Activated T-helper 17 cell treated with anti-CD3 and anti-CD28 coated beads, Interleukin-2, amount 50 U/mL, for 72 hours (primary cell): ENCODE results near the gene APMAP. TPM values are rescaled to one million over a fixed set of nuclear protein-coding genes. Genes with fewer than 3 reads are reported as not detected.

ENCODE experiments used
- ATAC-seq: fragments of 150-1000 bp; cut with Tn5 transposase; replicated peaks from 2 replicates; pipeline ENCODE4 v1.10.0; 2021; ENCODE audit warnings: mild to moderate bottlenecking, moderate library complexity
- H3K27ac Mint-ChIP-seq: one replicate; pipeline ENCODE4 v1.8.0; 2022; ENCODE audit warnings: mixed read lengths
- H3K27me3 Mint-ChIP-seq: one replicate; pipeline ENCODE4 v1.8.0; 2022; ENCODE audit warnings: mixed read lengths
- H3K36me3 Mint-ChIP-seq: one replicate; pipeline ENCODE4 v1.8.0; 2022; ENCODE audit warnings: low read depth, mild to moderate bottlenecking, mixed read lengths
- H3K4me1 Mint-ChIP-seq: one replicate; pipeline ENCODE4 v1.8.0; 2022; ENCODE audit warnings: mixed read lengths
- H3K4me3 Mint-ChIP-seq: one replicate; pipeline ENCODE4 v1.8.0; 2022; ENCODE audit warnings: mild to moderate bottlenecking, mixed read lengths
- H3K9me3 Mint-ChIP-seq: one replicate; pipeline ENCODE4 v1.8.0; 2022; ENCODE audit warnings: mixed read lengths
- total RNA-seq, 2 donors: library from RNA; stranded (reverse); gene quantifications; one replicate each; pipeline ENCODE4 v1.2.3, GENCODE V29; 2022

Gene APMAP
- total RNA-seq, 2 donors from 2014 or later, result 30.7 to 49.4 TPM

DNA sequence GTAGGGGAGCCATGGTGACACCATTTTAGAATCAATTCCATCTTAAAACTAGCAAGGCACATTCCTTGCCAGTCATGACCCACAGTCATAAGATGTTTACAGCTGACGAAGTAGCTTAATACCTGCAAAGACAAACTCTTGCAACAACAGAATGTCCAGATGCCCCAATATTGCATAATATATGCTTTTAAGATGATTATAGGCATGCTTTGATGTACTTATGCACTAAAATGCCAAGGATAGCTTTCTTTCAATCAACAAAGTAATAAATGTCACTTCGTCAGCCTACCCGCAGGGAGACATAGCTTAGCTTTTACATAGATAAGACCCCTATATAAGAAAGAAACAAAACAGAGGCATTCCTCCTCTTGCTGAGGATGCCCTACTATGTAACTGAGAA, 38.7 kb upstream of the APMAP start:
- ATAC-seq, result no peak
- H3K36me3 Mint-ChIP-seq, result peaks cover 27% of the 10 kb centered on the region
- H3K4me1 Mint-ChIP-seq, result peaks cover 14% of the 10 kb centered on the region
- no peak overlapping the region for H3K27ac Mint-ChIP-seq
- H3K27me3 Mint-ChIP-seq, result no peaks in the 10 kb centered on the region
- H3K9me3 Mint-ChIP-seq, result no peaks in the 10 kb centered on the region
- no peak overlapping the region for H3K4me3 Mint-ChIP-seq

DNA sequence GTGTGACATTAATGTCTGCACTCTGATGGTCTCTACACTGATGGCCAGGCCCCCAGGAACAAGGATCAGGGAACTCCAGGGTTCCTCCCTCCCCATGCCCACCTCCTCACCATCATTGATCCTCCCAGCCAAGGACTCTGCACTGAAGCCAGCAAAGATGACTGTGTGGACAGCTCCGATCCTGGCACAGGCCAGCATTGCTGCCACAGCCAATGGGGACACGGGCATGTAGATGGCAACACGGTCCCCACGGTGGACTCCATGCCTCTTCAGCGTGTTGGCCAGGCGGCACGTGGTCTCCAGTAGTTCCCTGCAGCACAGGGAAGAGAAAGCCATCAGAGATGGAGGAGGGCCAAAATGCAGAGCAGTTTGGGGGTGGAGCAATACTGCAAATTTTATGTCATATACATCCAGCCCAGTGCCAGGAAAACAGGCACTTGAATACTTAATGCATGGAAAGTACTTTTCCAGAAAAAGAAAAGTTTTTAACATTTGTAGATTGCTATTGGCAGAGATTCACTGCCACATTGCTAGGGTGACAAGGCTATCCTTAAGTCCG, 38.2 kb upstream of the APMAP start:
- no peak overlapping the region for H3K4me3 Mint-ChIP-seq

DNA sequence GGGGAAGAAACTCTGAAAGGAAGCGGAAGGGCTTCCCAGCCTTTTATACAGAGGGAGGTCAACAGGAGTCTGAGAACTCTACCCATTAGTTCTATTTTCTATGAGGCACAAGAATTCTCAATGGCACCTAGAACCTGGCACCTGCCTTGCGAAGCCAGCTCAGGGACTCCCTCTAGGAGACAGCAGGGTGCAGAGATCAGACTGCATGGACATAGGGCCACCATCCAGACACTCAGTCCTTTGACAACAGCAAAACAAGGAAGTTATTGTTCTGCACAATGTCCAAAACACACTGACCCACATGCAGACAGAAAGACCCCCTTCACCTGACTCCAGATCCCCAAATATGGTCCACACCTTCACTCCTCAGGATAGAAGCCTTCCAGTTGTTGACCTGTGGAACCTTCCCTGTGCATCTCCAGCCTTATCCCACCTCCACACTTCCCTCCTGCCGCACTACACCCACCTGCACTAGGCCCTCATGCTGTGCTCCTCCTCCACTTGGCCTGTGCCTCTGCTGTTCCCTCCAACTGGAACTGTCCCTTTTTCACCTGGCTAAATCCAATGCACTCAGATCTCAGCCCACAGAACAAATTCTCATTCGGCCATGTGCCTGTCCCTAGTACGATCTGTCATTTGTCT, 37.6 kb upstream of the APMAP start:
- Mint-ChIP-seq H3K27ac (no peak overlapping the region), H3K4me1 (peaks cover 9% of the 10 kb centered on the region), H3K27me3 (no peaks in the 10 kb centered on the region), H3K36me3 (peaks cover 27% of the 10 kb centered on the region), H3K9me3 (no peaks in the 10 kb centered on the region), H3K4me3 (no peak overlapping the region)
- no peak for ATAC-seq

More for the DNA sequence above, 38.2 kb upstream of the APMAP start:
- Mint-ChIP-seq H3K9me3 (no peaks in the 10 kb centered on the region), H3K27ac (no peak overlapping the region), H3K27me3 (no peaks in the 10 kb centered on the region), H3K36me3 (peaks cover 27% of the 10 kb centered on the region), H3K4me1 (peaks cover 9% of the 10 kb centered on the region)
- no peak for ATAC-seq

DNA sequence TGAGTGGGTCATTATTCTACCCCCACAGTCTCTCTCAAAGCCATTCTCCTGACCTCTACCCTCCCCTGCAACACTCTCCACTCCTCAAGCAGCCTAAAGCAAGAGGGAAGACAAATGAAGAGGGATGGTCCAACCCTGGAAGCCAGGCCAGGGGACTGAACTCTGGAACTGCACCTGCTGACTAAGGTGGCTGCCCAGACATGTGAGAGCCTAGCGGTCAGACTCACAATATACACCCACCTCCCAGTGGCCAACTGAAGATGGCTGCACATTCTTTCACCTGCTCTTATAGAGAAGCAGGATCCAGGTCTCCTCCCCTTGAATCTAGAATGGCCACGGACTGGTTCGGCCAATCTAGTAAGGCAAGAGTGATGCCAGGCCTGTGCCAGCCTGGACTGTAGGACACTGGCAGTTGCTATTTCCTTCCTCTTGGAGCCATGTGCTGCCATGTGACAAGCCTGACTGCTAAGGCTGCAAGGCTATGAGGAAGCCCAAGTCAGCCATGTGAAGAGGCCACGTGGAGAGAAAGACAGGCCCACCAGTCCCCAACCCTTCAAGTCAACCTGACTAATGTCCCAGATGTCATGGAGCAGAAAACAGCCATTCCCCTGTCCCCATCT, 33.5 kb upstream of the APMAP start:
- no peaks in the 10 kb centered on the region for H3K9me3 Mint-ChIP-seq
- no peak overlapping the region for H3K27ac Mint-ChIP-seq
- no peaks in the 10 kb centered on the region for H3K27me3 Mint-ChIP-seq
- H3K36me3 Mint-ChIP-seq, result peaks cover 27% of the 10 kb centered on the region
- peaks cover 9% of the 10 kb centered on the region for H3K4me1 Mint-ChIP-seq
- no peak for ATAC-seq
- H3K4me3 Mint-ChIP-seq, result no peak overlapping the region

DNA sequence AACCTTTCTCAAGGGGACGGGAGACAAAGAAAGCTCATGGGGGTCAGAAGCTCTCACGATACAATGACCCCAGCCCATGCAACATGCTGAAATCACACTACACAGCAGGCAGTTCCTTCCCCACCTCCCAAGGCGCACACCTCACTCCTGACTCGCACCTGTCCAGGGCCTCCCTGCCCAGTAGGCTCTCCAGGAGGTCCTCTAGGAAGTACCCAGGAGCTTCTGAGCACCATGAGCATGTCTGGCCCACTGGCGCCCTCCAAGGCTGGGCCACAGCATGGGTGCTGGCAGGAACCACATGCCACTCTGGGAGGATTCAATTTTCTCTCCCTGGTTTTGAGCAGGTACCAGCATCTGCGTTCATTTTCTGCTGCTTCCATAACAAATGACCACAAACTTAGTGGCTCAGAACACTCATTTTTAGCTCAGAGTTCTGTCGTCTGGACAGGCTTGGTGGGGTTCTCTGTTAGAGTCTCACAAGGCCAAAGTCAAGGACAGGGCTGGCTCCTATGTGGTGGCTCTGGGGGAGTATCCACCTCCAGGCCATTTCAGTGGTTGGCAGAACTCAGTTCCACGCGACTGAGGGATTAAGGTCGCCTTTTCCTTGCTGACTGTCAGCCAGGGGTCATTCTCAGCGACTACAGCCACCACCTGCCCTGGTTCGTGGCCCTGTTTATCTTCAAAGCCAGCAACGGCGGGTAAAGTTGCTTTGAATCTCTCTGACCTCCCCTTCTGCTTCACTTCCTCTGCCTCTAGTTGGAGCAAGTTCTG, 32.7 kb upstream of the APMAP start:
- Mint-ChIP-seq H3K4me3 (no peak overlapping the region), H3K36me3 (peaks cover 23% of the 10 kb centered on the region), H3K27ac (no peak overlapping the region), H3K4me1 (peaks cover 9% of the 10 kb centered on the region), H3K27me3 (no peaks in the 10 kb centered on the region), H3K9me3 (no peaks in the 10 kb centered on the region)
- no peak for ATAC-seq

DNA sequence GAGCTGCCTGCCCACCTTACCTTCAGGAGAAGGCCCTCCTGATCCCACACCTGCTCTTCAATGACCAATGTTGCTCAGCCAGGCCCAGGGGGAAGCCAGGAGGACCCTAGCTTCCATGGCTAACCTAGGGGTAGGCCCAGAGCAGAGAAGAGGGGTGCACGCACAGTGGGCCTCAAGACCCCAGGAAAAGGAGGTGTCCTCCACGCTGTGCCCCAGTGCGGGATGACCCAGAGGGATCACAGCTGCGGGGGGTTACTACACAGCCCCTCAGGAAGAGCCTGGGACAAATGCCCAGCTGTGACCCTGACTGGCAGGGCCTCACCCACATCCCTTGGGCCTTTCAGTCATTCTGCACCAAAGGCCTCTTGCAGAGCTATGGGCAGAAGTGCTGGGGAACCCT, 31.6 kb upstream of the APMAP start:
- Mint-ChIP-seq H3K4me1 (peaks cover 6% of the 10 kb centered on the region), H3K27ac (peak overlapping the region; percentile 56), H3K27me3 (no peaks in the 10 kb centered on the region), H3K4me3 (no peak overlapping the region), H3K36me3 (peaks cover 12% of the 10 kb centered on the region), H3K9me3 (no peaks in the 10 kb centered on the region)
- ATAC-seq, result no peak

DNA sequence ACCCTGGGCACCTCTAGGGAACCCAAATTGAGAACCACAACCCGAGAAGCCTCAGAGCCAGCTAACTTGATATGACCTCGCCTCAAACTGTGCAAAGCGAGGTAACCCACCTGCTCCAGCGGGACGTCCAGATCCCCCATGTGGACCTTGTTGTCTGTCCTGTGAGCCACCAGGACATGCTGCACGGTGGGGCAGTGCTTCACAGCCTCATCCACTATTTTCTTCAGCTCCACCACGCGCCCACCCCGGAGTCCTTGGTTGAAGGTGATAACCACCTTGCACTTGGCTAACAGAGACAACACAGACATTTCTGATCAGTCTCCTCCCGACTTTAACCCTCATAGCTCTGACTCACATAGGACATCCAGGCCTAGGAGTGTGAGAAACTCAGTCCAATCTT, 30.8 kb upstream of the APMAP start:
- Mint-ChIP-seq H3K4me3 (no peak overlapping the region), H3K27ac (peak overlapping the region; percentile 56), H3K9me3 (no peaks in the 10 kb centered on the region), H3K4me1 (peaks cover 6% of the 10 kb centered on the region), H3K27me3 (no peaks in the 10 kb centered on the region), H3K36me3 (peaks cover 4% of the 10 kb centered on the region)
- ATAC-seq, result no peak

DNA sequence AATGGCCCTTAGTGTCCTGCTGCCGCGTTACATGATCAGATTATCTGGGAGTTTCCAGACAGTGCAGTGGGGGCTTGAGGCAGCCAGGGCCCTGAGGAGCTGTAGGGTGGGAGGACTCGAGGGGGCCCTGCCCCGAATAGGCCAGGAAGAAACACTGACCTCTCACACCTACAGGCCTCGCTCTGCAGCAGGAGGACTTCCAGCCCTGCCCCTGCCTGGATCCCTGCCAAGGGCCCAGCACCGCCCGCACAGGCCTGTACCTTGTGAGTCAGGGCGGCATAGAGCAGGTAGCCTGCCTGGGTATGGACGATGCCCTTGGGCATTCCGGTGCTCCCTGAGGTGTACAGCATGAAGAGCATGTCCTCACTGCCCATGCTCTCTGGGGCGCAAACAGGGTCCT, 30.1 kb upstream of the APMAP start:
- H3K27me3 Mint-ChIP-seq, result no peaks in the 10 kb centered on the region
- peaks cover 6% of the 10 kb centered on the region for H3K4me1 Mint-ChIP-seq
- no peaks in the 10 kb centered on the region for H3K9me3 Mint-ChIP-seq
- no peak overlapping the region for H3K27ac Mint-ChIP-seq
- H3K36me3 Mint-ChIP-seq, result no peaks in the 10 kb centered on the region
- ATAC-seq, result no peak
- H3K4me3 Mint-ChIP-seq, result no peak overlapping the region

DNA sequence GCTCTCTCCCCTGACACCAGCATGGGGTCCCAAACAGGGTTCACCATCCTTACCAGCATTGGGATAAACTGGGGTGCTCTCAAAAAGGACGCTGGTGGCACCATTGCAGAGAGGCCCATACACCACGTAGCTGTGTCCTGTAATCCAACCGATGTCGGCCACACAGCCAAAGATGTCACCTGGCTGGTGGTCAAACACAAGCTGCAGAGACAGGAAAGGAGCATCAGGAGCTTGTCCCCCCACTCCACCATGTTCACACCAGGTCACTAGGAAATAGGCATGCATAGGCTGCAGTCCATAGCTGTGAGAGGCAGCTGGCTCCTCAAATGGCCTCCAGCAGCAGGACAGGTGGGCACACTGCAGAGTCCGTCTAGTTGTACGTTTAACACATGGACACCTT, 28.8 kb upstream of the APMAP start:
- Mint-ChIP-seq H3K4me3 (no peak overlapping the region), H3K4me1 (no peaks in the 10 kb centered on the region), H3K27ac (no peak overlapping the region), H3K9me3 (no peaks in the 10 kb centered on the region), H3K27me3 (no peaks in the 10 kb centered on the region), H3K36me3 (peaks cover 5% of the 10 kb centered on the region)
- ATAC-seq, result no peak

DNA sequence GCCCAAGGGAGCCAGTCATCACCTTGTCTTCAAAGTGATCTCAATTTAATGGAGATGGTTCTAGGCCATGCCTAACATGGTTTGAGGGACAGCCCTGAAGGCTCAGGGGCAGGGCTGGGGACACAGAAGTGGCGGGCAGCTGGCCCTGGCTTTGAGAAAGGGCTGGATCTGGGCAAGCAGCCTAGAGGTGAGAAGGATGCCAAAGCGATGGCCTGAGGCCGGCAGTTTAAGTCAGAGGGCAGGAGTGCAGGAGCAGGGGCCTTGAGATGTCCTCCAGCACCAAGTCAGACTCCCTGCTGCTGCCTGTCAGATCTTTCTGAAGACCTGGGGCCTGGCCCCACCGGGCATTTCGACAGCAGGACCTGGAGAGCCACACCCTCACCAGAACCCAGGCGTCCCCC, 28.4 kb upstream of the APMAP start:
- H3K9me3 Mint-ChIP-seq, result no peaks in the 10 kb centered on the region
- peaks cover 5% of the 10 kb centered on the region for H3K36me3 Mint-ChIP-seq
- H3K4me1 Mint-ChIP-seq, result no peaks in the 10 kb centered on the region
- H3K27ac Mint-ChIP-seq, result no peak overlapping the region
- no peak for ATAC-seq
- H3K27me3 Mint-ChIP-seq, result no peaks in the 10 kb centered on the region
- no peak overlapping the region for H3K4me3 Mint-ChIP-seq

DNA sequence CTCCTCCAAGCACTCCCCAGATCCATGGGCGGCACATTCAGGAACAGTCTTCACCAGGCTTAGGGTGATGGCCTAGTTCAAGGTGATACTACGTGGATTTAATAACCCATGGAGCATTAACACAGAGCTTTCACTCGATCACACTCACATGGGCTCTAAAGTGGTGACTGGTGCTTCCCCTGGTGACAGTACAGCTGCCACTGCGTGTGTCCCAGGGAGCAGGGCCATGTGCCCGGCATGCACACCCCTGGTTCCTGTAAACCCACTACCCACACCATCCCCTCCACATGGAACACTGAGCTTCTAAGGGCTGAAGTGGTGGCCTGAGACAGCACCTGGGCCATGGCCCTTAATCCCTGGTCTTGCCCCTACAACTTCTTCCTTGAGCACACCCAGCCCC, 27.8 kb upstream of the APMAP start:
- Mint-ChIP-seq H3K9me3 (no peaks in the 10 kb centered on the region), H3K4me1 (no peaks in the 10 kb centered on the region), H3K27me3 (no peaks in the 10 kb centered on the region), H3K36me3 (peaks cover 5% of the 10 kb centered on the region), H3K27ac (peak overlapping the region; percentile 15), H3K4me3 (no peak overlapping the region)
- no peak for ATAC-seq

DNA sequence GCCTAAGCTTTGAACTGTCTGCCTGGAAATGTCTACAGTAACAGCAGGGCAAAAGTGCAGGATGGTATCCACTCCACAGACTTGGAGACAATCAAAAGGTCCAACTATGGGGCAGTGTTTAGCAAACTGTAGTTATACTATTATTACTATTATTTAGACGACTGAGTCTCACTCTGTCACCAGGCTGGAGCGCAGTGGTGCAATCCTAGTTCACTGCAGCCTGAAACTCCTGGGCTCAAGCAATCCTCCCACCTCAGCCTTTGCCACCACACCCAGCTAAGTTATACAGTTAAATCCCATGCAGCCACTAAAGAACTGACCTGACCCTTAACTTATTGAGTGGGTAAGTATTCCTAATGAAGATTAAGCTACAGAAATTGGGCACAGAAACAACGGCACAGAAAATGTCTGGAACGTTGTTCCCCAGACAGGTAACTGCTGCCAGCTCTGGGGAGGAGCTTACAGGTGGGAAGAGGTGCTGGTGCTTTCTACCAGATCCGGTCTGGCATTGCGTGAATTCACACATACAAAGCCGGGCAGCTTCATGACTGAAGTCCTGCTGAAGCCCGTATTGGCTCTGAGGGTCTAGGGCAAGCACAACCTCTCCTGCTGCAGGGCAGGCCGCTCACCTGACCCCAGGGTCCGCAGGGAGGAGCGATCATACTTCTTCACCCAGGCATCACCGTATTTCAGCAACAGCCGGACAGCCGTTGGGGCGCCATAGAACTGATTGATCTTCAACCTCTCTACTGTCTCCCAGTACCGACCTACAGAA, 27.0 kb upstream of the APMAP start:
- H3K27ac Mint-ChIP-seq, result peak overlapping the region; percentile 15

DNA sequence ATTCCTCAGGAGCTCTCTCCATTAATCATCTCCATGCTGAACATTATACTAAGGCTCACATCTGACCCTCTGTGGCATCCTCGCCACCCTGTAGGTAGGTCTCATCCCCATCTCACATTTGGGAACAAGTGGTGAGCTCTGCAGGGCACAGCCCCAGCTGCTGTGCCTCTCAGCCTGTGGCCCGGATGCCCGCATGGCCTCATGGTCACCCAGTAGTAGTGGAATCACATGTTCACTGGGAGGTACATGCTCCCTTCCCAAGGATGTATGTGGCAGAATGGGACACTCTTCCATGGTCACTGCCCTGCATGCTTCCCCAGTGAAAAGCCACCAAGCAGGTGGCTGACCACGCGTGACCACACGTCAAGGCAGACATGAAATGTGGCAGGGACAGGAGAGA, 26.3 kb upstream of the APMAP start:
- H3K4me1 Mint-ChIP-seq, result no peaks in the 10 kb centered on the region
- no peak overlapping the region for H3K4me3 Mint-ChIP-seq
- ATAC-seq, result no peak
- H3K27me3 Mint-ChIP-seq, result no peaks in the 10 kb centered on the region
- H3K27ac Mint-ChIP-seq, result peak overlapping the region; percentile 50
- H3K36me3 Mint-ChIP-seq, result peaks cover 13% of the 10 kb centered on the region
- no peaks in the 10 kb centered on the region for H3K9me3 Mint-ChIP-seq

More for the DNA sequence above, 27.0 kb upstream of the APMAP start:
- Mint-ChIP-seq H3K27me3 (no peaks in the 10 kb centered on the region), H3K4me3 (no peak overlapping the region), H3K4me1 (no peaks in the 10 kb centered on the region), H3K36me3 (peaks cover 6% of the 10 kb centered on the region), H3K9me3 (no peaks in the 10 kb centered on the region)
- ATAC-seq, result no peak

DNA sequence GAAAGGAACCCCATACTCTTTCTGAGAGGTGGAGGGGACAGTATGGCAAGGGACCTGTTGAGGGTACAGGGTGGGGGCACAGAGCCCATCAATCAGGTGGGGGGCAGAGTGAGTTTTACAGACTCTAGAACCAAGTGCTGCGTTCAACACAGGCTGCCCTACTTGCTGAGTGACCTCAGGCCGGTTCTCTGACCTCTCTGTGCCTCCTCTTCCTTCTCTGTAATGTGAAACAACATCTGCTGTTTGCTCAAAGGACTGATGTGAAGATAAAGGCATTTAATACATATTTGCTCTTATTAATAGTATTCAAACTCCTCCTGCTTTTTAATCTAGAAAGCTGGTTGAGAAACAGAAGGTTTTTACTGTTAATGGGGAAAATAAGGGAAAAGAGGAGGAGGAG, 25.9 kb upstream of the APMAP start:
- Mint-ChIP-seq H3K4me3 (no peak overlapping the region), H3K4me1 (no peaks in the 10 kb centered on the region), H3K36me3 (peaks cover 13% of the 10 kb centered on the region), H3K27me3 (no peaks in the 10 kb centered on the region), H3K9me3 (no peaks in the 10 kb centered on the region), H3K27ac (peak overlapping the region; percentile 50)
- ATAC-seq, result no peak
